Measurements from ENCODE around the gene PLCL2.

PLCL2 gene

GRCh38 chr3:17003457-17003856, 118.7 kb downstream of the PLCL2 start:
- Histone ChIP-seq H3K27ac (no peak overlapping the region), H3K9me3 (peaks cover 0 to 3% (median 0%) of the 10 kb centered on the region in 3 donors), H3K27me3 (no peaks in the 10 kb centered on the region), H3K4me3 (no peak overlapping the region), H3K36me3 (no peaks in the 10 kb centered on the region), H3K4me1 (peaks cover 0 to 9% (median 0%) of the 10 kb centered on the region in 4 donors)
- TF ChIP-seq CTCF (IDR thresholded peaks at IDR 0.05): no peak
- no peak for DNase-seq
- intact Hi-C loops (cut with DNase I; ENCODE audit: low total_unique reads): no loop called here

GRCh38 chr3:17006132-17006852, 121.5 kb downstream of the PLCL2 start:
- TF ChIP-seq CTCF (IDR thresholded peaks at IDR 0.05): no peak
- H3K27me3 ChIP-seq: no peaks in the 10 kb centered on the region
- no peak overlapping the region for H3K4me3 ChIP-seq
- no peak for DNase-seq
- peaks cover 0 to 9% (median 0%) of the 10 kb centered on the region in 4 donors for H3K4me1 ChIP-seq
- peaks cover 0 to 15% (median 7%) of the 10 kb centered on the region in 3 donors for H3K36me3 ChIP-seq
- H3K27ac ChIP-seq: no peak overlapping the region
- intact Hi-C loops (cut with DNase I; ENCODE audit: low total_unique reads): no loop called here
- H3K9me3 ChIP-seq: peaks cover 0 to 3% (median 0%) of the 10 kb centered on the region in 3 donors

- Histone ChIP-seq H3K27ac (no peak overlapping the region), H3K4me1 (peaks cover 0 to 9% (median 0%) of the 10 kb centered on the region in 4 donors), H3K4me3 (no peak overlapping the region), H3K36me3 (peaks cover 0 to 17% (median 7%) of the 10 kb centered on the region in 3 donors), H3K9me3 (peaks cover 0 to 2% (median 0%) of the 10 kb centered on the region in 3 donors), H3K27me3 (no peaks in the 10 kb centered on the region)
- no peak for TF ChIP-seq CTCF (IDR thresholded peaks at IDR 0.05)
- no peak for DNase-seq
- intact Hi-C loops (cut with DNase I; ENCODE audit: low total_unique reads): no loop called here
These were observed 122.5 kb downstream of the PLCL2 start for GRCh38 chr3:17007284-17007683.

GRCh38 chr3:17009826-17010225, 125.1 kb downstream of the PLCL2 start:
- intact Hi-C loops (cut with DNase I; ENCODE audit: low total_unique reads): no loop called here

GRCh38 chr3:17011728-17012338, 127.1 kb downstream of the PLCL2 start:
- Histone ChIP-seq H3K4me3 (no peak overlapping the region), H3K36me3 (peaks cover 0 to 17% (median 7%) of the 10 kb centered on the region in 3 donors), H3K27me3 (no peaks in the 10 kb centered on the region), H3K4me1 (no peaks in the 10 kb centered on the region), H3K27ac (no peak overlapping the region), H3K9me3 (no peaks in the 10 kb centered on the region)
- DNase-seq: no peak
- TF ChIP-seq CTCF (IDR thresholded peaks at IDR 0.05): no peak
- intact Hi-C loops (cut with DNase I; ENCODE audit: low total_unique reads): no loop called here

More at GRCh38 chr3:17009826-17010225, 125.1 kb downstream of the PLCL2 start:
- Histone ChIP-seq H3K4me1 (peaks cover 0 to 9% (median 0%) of the 10 kb centered on the region in 4 donors), H3K27ac (no peak overlapping the region), H3K9me3 (no peaks in the 10 kb centered on the region), H3K36me3 (peaks cover 0 to 17% (median 7%) of the 10 kb centered on the region in 3 donors), H3K4me3 (no peak overlapping the region), H3K27me3 (no peaks in the 10 kb centered on the region)
- no peak for TF ChIP-seq CTCF (IDR thresholded peaks at IDR 0.05)
- no peak for DNase-seq

Measured in tibial artery (tissue), 4 donors.